ENCODE results near the gene ITGA4.

DNA sequence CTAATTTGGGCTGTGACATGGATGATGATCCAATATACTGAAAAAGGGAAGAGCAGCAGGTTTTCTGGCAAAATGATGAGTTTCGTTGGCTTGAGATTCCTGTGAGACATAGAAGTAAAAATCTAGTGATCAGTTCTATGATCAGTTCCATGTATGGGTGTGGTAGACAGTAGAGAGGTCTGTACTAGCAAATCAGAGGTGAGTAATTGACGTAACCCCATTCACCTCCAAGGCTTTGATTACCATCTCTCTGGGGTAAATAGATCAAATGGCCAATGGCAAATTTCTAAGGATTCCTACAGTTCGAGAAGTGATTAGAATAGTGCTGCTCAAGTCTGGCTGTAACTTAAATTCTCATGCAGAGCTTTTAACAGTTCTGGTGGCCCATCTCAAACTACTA, 6.4 kb downstream of the ITGA4 start:
- TF ChIP-seq, protein P1, sequence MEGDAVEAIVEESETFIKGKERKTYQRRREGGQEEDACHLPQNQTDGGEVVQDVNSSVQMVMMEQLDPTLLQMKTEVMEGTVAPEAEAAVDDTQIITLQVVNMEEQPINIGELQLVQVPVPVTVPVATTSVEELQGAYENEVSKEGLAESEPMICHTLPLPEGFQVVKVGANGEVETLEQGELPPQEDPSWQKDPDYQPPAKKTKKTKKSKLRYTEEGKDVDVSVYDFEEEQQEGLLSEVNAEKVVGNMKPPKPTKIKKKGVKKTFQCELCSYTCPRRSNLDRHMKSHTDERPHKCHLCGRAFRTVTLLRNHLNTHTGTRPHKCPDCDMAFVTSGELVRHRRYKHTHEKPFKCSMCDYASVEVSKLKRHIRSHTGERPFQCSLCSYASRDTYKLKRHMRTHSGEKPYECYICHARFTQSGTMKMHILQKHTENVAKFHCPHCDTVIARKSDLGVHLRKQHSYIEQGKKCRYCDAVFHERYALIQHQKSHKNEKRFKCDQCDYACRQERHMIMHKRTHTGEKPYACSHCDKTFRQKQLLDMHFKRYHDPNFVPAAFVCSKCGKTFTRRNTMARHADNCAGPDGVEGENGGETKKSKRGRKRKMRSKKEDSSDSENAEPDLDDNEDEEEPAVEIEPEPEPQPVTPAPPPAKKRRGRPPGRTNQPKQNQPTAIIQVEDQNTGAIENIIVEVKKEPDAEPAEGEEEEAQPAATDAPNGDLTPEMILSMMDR (optimal IDR thresholded peaks at IDR 0.05 in 1 of 3, IDR thresholded peaks at IDR 0.05 in 1 of 3, conservative IDR thresholded peaks at IDR 0.05 in 1 of 3; ENCODE audit: extremely low read depth in 1 of 3, insufficient read depth in 2 of 3, low read length in 3 of 3) = no peak
- no peak for TF ChIP-seq EZH2 (IDR thresholded peaks at IDR 0.05; ENCODE audit: low read length)

All from keratinocyte (primary cell).